ENCODE measurements around the gene GLIPR1L1.

The GLIPR1L1 gene

GRCh38 chr12:75390899-75391538 lies 56.5 kb downstream of the GLIPR1L1 start, which contains the start of gene GLIPR1L2:
GLIPR1L2 (plus strand) TSS chr12:75391089; CDS start chr12:75391117, 28 bp downstream.
- Histone ChIP-seq H3K36me3 (ENCODE audit: insufficient read depth, low read length) (no peaks in the 10 kb centered on the region), H3K9me3 (ENCODE audit: low read depth, low read length) (no peaks in the 10 kb centered on the region), H3K27ac (no peak within 1 kb of the TSS), H3K9ac (ENCODE audit: insufficient read length) (no peak within 1 kb of the TSS), H3K4me3 (no peak within 1 kb of the TSS)
- DNase-seq (ENCODE audit: low read depth, low spot score) = no peak
- no peak for TF ChIP-seq FOXP2 (optimal IDR thresholded peaks at IDR 0.05; ENCODE audit: control extremely low read depth, extremely low read length, insufficient read depth)

- TF ChIP-seq EZH2 (IDR thresholded peaks at IDR 0.05) (no peak), FOXP2 (optimal IDR thresholded peaks at IDR 0.05; ENCODE audit: control extremely low read depth, extremely low read length, insufficient read depth) (no peak), POLR2AphosphoS5 (IDR thresholded peaks at IDR 0.05; ENCODE audit: borderline replicate concordance, low read depth, low read length) (no peak)
- Histone ChIP-seq H3K27ac (peak overlapping the region; percentile 54; the same call in 1 of the 2 replicates), H3K36me3 (ENCODE audit: insufficient read depth, low read length) (no peaks in the 10 kb centered on the region), H3K9ac (ENCODE audit: insufficient read length) (no peak overlapping the region), H3K9me3 (ENCODE audit: low read depth, low read length) (no peaks in the 10 kb centered on the region), H3K4me3 (no peak overlapping the region)
- no peak for DNase-seq (ENCODE audit: low read depth, low spot score)
Observed at GRCh38 chr12:75404231-75404630, 69.8 kb downstream of the GLIPR1L1 start.

- H3K9ac ChIP-seq (ENCODE audit: insufficient read length) = no peak overlapping the region
- H3K27ac ChIP-seq = peak overlapping the region; percentile 26; the same call in 1 of the 2 replicates
- TF ChIP-seq POLR2AphosphoS5 (IDR thresholded peaks at IDR 0.05; ENCODE audit: borderline replicate concordance, low read depth, low read length) (no peak), EZH2 (IDR thresholded peaks at IDR 0.05) (no peak), FOXP2 (optimal IDR thresholded peaks at IDR 0.05; ENCODE audit: control extremely low read depth, extremely low read length, insufficient read depth) (no peak)
- H3K9me3 ChIP-seq (ENCODE audit: low read depth, low read length) = no peaks in the 10 kb centered on the region
- H3K4me3 ChIP-seq = no peak overlapping the region
- no peak for DNase-seq (ENCODE audit: low read depth, low spot score)
- H3K36me3 ChIP-seq (ENCODE audit: insufficient read depth, low read length) = no peaks in the 10 kb centered on the region
Observed at GRCh38 chr12:75407683-75408082, 73.2 kb downstream of the GLIPR1L1 start.

GRCh38 chr12:75409830-75410229 lies 75.4 kb downstream of the GLIPR1L1 start:
- no peaks in the 10 kb centered on the region for H3K36me3 ChIP-seq (ENCODE audit: insufficient read depth, low read length)
- no peaks in the 10 kb centered on the region for H3K9me3 ChIP-seq (ENCODE audit: low read depth, low read length)
- no peak for DNase-seq (ENCODE audit: low read depth, low spot score)
- TF ChIP-seq FOXP2 (optimal IDR thresholded peaks at IDR 0.05; ENCODE audit: control extremely low read depth, extremely low read length, insufficient read depth) = no peak
- no peak overlapping the region for H3K9ac ChIP-seq (ENCODE audit: insufficient read length)
- H3K4me3 ChIP-seq = no peak overlapping the region
- H3K27ac ChIP-seq = no peak overlapping the region

- Histone ChIP-seq H3K36me3 (ENCODE audit: insufficient read depth, low read length) (no peaks in the 10 kb centered on the region), H3K9me3 (ENCODE audit: low read depth, low read length) (no peaks in the 10 kb centered on the region), H3K9ac (ENCODE audit: insufficient read length) (no peak overlapping the region), H3K4me3 (no peak overlapping the region), H3K27ac (no peak overlapping the region)
- TF ChIP-seq POLR2AphosphoS5 (IDR thresholded peaks at IDR 0.05; ENCODE audit: borderline replicate concordance, low read depth, low read length) (no peak), EZH2 (IDR thresholded peaks at IDR 0.05) (no peak), FOXP2 (optimal IDR thresholded peaks at IDR 0.05; ENCODE audit: control extremely low read depth, extremely low read length, insufficient read depth) (no peak)
- no peak for DNase-seq (ENCODE audit: low read depth, low spot score)
Observed at GRCh38 chr12:75414671-75415070, 80.2 kb downstream of the GLIPR1L1 start.

- Histone ChIP-seq H3K36me3 (ENCODE audit: insufficient read depth, low read length) (no peaks in the 10 kb centered on the region), H3K9me3 (ENCODE audit: low read depth, low read length) (no peaks in the 10 kb centered on the region), H3K27ac (no peak overlapping the region), H3K4me3 (no peak overlapping the region), H3K9ac (ENCODE audit: insufficient read length) (no peak overlapping the region)
- no peak for TF ChIP-seq FOXP2 (optimal IDR thresholded peaks at IDR 0.05; ENCODE audit: control extremely low read depth, extremely low read length, insufficient read depth)
- no peak for TF ChIP-seq EZH2 (IDR thresholded peaks at IDR 0.05)
- no peak for TF ChIP-seq POLR2AphosphoS5 (IDR thresholded peaks at IDR 0.05; ENCODE audit: borderline replicate concordance, low read depth, low read length)
- DNase-seq (ENCODE audit: low read depth, low spot score) = no peak
Observed at GRCh38 chr12:75419841-75420240, 85.4 kb downstream of the GLIPR1L1 start.
